Measurements from ENCODE around the gene ALDH2.

DNA sequence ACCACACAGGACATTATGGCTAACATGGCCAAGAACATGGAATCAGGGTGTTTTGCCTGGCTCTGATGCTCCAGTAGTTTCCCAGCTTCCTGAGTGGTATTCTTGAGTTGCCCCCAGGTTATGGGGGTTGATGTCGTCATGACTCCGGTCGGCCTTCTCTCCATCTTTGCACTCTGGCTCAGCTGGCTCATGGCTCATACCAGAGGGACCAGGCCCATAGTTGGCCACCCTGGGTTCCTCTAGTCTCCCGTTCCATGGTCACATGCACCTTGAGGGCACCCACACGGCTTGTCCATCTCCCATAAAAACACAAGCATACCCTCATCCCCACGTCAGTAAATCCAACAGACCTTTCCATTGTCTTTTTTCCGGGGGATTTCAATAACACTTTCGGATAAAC lies 51.6 kb downstream of the ALDH2 start:
- TF ChIP-seq, protein P1, sequence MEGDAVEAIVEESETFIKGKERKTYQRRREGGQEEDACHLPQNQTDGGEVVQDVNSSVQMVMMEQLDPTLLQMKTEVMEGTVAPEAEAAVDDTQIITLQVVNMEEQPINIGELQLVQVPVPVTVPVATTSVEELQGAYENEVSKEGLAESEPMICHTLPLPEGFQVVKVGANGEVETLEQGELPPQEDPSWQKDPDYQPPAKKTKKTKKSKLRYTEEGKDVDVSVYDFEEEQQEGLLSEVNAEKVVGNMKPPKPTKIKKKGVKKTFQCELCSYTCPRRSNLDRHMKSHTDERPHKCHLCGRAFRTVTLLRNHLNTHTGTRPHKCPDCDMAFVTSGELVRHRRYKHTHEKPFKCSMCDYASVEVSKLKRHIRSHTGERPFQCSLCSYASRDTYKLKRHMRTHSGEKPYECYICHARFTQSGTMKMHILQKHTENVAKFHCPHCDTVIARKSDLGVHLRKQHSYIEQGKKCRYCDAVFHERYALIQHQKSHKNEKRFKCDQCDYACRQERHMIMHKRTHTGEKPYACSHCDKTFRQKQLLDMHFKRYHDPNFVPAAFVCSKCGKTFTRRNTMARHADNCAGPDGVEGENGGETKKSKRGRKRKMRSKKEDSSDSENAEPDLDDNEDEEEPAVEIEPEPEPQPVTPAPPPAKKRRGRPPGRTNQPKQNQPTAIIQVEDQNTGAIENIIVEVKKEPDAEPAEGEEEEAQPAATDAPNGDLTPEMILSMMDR (IDR thresholded peaks at IDR 0.05; ENCODE audit: low read depth, low read length), result no peak
- no peak for TF ChIP-seq POLR2A (IDR thresholded peaks at IDR 0.05; ENCODE audit: extremely low read depth, insufficient read length)
- TF ChIP-seq MAX (IDR thresholded peaks at IDR 0.05; ENCODE audit: low read depth, low read length), result no peak
- no peak for TF ChIP-seq MYC (IDR thresholded peaks at IDR 0.05; ENCODE audit: low read depth, low read length)

Measured in NB4 (cell line).